ENCODE results near the gene SLX9.
"Not testable (repeated sequence)": the region's sequence is repeated elsewhere in the genome, so short reads cannot be mapped to it uniquely, and the experiment has no call there.

Gene SLX9

DNA sequence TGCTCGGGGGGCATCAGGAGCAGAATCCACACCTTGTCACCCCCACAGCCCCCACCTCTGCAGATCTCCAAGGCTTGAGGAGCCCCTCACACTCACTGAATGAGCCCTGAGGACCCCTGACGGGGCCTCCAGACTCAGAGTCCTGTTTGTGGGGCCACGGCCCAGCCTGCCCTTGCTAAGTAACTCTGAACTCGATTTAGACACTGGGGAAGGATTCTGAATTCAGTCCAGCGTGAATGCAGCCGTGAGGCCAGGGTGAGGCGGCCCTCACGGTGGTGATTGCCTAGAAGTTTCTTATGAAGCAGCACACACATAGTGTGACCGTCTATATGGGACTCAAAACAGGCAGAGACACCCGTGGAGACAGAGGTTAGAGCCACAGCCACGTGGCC, 75.6 kb downstream of the SLX9 start:
- in situ Hi-C loops (cut with MboI; ENCODE audit: low sequenced_read_pairs): no loop called here

DNA sequence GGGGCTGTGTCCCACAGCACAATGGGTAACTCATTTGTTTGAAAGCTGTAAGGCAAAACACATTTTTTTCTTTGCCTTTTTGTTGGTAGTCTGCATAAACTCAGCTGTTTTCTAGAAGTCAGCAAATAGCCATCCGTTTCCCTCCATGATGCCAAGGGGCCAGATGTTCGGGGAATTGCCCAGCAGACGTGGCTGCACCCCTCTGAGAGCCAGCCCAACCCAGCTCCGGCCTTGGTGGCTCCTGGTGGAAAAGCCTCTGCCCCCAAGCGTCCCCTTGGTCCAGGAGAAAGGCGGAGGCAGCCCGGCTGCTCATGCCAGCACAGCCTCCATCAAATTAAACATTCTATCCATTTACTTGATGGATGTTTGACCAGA, 76.2 kb downstream of the SLX9 start:
- in situ Hi-C loops (cut with MboI; ENCODE audit: low sequenced_read_pairs): no loop called here

DNA sequence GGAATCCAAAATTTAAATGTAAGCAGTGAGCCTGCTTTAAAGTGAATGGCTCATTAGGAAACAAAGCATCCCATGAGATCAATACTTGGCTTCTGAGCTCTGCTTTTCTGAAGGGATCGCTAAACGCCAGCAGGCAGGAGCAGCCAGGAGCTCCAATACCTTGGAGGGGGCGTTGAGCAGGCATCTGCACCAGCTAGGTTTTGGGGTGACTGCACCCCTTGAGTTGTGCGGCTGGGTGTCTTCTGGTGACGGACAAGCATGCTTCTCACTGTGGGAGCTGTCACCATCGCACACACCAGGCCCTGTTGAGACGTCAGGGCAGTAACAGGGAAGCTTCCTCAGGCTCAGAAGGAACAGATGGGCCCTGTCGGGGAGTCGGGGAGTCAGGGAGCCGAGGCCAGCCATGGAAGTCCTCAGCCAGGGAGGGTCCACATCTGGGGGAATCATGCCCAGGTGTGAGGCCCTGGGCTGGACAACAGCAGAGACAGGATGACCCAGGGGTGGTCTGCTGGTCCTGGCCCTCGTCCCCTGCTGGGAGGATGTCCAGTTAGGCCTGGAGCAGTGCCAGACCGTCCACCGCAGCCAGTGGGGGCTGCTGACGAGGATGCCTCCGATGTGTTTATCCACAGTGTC, 76.7 kb downstream of the SLX9 start:
- in situ Hi-C loops (cut with MboI; ENCODE audit: low sequenced_read_pairs): no loop called here

DNA sequence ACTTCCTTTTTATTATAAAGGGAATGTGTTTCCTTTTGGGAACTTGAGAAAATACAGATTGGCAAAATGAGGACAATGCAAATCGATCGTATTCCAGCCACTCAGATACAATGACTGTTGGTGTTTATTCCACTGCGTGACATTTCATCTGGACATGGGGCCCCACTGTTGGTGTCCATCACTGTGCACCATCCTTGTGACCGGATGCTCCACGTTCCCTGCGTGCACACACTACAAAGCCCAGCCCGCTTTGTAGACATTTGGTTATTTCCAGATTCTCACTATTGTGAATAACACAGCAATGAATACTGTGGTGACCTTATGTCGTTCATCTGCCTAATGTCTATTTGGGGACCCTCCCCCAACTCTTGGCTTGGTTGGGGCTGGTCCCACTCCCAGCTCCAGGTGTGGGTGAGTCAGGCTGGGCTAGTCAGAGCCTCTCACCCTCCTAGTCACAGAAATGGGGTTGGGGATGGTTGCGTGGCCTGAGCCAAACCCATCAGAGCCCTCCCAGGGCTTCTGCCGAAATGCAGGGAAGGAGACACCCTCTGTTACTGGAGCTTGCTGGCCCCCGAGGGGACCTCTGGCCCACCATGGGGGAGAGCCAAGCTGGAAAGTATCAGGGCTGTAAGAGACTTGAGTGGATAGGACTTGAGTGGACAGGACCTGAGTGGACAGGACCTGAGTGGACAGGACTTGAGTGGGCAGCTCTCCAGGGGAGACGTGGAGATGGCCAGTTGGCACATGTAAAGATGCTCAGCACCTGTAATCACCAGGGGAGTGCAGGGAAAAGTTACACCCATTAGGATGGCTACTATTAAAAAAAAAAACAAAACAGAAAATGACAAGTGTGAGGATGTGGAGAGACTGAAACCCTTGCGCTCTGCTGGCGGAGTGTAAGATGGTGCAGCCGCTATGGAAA, 77.5 kb downstream of the SLX9 start:
- in situ Hi-C loops (cut with MboI; ENCODE audit: low sequenced_read_pairs): no loop called here

DNA sequence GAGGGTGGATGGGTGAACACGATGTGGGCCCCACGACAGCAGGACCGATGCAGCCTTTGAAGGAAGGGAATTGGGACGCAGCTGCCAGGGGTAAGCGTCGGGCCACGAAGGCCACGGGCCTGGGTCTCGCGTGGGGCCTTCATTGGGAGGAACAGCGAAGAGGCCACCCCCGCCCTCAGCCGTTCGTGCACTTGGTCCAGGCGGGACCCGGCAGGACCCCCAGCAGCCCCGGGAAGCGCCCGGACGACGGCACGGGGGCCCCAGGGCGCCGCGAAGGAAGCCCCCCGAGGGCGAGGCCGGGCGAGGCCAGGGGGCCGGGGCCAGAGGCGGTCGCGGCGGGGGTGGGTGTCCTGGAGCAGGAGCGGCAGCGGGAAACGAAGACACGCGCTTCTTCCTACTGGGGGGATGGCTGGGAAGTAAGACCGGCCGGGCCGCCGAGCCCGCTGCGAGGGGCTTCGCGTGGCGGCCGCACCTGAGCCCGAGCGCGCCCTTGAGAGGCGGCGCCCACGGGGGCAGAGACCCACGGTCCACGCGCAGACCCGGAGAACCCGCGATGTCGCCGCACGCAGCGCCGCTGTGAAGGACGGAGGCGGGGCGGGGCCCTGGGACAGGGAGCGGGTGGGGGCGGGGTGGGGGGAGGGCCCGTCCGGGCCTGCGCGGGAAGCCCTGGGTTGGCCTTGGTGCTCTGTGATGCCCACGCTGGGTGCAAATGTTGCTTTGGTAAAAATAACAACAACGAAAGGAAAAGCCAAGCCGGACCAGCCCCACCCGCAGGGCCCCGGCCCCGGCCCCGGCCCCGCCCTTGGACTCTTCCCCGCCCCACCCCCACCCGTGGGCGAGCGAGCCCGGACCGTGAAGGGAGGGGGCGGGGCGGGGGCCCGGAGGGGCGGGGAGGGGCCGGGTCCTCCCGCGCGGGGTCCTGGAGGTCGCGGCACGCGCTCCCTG, 78.6 kb downstream of the SLX9 start:
- in situ Hi-C loops (cut with MboI; ENCODE audit: low sequenced_read_pairs): no loop called here

DNA sequence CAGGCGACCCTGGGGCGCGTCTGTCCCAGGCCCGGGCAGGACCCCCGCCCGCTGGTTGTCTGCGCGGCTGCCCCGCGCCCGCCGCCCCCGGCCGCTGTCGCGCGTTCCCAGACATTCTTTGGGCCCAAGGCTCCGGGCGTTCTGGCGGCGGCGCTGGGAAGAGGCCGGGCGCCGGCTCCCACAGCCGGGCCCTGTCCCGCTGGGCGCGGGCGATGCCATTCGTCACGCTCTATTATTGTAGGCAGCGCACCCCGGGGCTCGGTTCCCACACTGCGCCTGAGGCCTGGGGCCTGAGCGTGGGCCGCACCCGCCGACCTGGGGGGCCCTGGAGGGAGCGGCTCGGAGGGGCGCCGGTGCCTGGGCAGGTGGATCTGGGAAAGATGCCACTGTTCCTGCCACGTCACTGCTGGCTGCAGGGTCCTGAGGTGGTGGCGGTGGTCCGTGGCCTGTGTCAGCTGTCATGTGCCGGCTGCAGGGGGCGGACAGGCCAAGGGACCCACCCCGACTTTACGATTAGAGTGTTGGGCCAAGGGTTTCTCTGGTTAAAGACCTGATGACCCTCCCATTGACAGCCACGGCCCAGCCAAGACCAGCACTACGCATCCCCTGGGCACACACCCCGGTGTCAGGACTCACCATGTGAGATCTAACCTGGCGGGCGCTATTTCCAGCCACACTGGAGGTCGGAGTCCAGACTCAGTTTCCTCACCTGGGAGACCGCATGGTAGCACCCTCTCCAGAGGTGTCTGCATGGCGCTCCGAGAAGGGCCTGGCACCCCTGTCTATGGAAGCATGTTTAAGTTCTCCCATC, 79.5 kb downstream of the SLX9 start:
- in situ Hi-C loops (cut with MboI; ENCODE audit: low sequenced_read_pairs): no loop called here

DNA sequence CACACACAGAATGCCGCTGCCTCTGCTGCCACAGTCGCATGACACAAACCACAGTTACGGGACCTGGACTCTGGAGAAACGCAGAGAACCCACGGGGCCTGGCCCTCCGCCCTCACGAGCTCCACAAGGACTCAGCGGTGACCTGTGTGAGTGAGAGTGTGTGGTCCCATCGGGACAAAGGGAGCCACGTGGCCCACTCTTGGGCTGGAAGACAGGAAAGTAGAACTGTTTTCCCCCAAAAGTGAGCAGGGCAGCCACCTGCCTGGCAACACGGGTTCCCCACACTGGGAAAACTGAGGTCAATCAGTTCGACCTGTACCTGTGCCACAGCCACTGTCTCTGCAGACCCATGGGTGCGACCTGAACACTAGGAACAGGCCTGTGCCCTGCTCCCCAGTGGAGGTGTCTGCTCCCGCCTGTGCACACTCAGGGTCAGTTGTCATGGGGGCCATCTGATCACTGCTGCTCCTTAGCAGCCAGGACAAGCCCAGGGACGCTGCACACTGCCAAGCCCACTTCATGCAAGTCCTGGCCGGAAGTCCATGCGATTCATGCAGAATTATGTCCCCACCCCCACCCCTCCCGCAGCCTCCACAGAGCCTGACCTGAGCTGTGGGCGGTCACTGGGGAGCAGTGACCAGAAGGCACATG, 80.2 kb downstream of the SLX9 start:
- in situ Hi-C loops (cut with MboI; ENCODE audit: low sequenced_read_pairs): no loop called here

DNA sequence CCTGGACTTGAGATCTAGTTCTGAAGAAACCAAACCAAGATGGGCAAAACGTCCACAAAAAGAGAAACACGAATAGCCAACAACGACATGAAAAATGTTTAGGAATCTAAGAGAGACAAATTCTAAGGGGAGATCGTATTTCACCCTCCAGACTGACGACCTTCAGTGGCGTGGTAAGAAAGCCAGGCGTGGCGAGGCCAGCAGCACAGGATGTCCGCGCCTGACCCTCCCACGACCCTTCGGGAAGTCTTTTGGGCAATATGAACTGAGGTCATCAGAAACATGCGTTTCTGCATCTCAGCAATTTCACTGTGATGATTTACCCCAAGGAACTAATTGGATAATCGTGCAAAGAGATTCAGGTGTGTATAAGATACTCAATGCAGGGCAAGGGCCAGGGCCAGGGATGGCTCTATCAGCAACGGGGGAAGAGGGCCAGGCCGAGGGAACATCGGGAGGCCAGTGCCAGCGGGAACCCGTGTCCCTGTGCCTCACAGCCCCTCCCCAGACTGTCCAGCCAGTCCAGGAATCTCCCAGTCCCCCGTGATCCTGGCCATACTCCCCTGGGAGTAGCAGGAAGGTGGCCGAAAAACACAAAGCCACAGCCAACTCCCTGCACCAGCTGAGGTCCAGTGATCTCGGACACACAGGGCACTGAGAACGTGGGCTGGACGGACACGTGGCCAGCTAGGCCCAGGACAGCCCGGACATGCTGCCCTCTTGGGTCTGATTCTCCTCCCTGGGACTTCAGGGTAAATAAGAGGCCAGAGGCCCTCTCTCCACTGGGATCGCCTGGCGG, 81.0 kb downstream of the SLX9 start:
- in situ Hi-C loops (cut with MboI; ENCODE audit: low sequenced_read_pairs): no loop called here

DNA sequence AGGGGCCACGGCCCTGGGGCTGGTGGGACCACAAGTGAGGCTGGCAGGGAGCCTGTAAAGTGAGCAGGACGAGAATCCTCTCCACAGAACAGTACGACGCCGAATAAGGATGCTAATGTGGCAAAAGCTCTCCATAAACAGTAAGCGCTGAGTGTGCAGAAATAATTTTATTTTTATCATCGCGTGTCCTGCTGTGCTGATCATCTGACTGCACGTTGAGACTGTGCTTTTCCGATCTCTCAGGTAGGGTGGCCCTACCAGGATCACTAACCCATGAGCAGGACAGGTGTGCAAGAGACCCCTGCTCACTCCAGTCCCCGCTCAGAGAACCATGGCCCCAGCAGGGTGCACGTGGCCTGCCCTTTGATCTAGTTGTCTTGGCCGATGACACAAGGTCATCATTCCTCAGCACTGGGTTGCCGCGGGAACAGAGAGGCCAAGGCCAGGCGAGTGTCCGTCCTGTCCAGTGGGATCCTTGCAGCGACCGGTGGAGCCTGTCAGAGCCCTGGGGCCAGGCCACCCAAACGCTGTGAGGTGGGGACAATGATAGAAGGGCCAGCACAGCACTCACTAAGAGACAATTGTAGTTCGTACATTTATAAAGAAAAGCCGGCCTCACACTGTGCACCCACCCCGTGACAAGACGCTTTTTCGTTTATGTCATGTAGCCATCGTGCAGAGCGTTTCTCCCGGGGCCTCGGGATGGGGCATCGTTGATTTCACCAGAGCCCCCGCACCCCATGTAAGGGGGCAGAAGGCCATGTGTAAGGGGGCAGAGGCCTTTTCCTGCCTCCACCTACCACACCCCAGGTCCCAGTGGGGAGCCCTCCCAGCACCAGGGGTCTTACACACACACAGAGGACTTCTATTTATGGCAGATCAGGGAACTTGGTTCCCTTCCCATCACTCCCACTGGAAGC, 81.9 kb downstream of the SLX9 start:
- in situ Hi-C loops (cut with MboI; ENCODE audit: low sequenced_read_pairs): no loop called here

DNA sequence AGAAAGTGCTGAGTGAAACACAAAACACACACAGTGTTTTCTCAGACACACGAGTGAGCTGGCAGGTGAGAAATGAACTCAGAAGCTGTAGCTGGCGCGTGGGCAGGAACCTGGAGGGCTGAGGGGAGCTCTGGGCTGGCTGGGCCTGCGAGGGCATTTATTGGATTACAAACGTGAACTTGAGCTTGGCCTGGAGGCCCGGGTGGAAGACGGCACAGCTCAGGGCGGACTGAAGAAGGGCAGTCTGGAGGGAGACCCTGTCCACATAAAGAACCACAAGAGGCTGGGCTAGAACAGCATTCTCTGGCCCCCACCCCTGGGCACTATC, 82.5 kb downstream of the SLX9 start:
- in situ Hi-C loops (cut with MboI; ENCODE audit: low sequenced_read_pairs): no loop called here

DNA sequence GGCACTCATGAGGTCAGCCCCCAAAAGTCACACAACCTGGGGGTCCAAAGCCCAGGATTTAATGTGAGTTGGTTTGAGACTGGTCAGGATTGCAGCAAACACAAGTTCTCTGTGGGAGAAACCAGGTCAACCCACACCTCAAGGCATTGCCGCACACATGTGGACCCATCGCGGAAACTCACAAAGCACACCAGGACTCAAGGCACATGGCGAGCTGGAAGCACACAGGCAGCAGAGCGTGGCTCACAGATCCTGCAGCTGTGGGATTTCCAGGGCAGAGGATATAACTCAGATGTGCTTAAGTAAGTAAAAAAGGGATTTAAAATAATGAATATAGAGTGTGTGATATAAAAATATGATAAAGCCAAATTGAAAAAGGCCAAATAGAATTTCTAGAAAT, 82.9 kb downstream of the SLX9 start:
- in situ Hi-C loops (cut with MboI; ENCODE audit: low sequenced_read_pairs): no loop called here

DNA sequence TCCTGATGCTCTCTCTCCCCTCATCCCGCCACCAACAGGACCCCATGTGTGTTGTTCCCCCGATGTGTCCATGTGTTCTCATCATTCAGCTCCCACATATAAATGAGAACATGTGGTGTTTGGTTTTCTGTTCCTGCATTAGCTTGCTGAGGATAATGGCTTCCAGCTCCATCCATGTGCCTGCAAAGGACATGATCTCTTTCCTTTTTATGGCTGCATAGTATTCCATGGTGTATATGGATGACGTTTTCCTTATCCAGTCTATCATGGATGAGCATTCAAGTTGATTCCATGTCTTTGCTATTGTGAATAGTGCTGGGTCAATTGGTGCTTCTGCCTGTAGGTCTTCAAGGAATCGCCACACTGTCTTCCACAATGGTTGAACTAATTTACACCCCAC, 84.7 kb downstream of the SLX9 start:
- in situ Hi-C loops (cut with MboI; ENCODE audit: low sequenced_read_pairs): not testable (repeated sequence)

DNA sequence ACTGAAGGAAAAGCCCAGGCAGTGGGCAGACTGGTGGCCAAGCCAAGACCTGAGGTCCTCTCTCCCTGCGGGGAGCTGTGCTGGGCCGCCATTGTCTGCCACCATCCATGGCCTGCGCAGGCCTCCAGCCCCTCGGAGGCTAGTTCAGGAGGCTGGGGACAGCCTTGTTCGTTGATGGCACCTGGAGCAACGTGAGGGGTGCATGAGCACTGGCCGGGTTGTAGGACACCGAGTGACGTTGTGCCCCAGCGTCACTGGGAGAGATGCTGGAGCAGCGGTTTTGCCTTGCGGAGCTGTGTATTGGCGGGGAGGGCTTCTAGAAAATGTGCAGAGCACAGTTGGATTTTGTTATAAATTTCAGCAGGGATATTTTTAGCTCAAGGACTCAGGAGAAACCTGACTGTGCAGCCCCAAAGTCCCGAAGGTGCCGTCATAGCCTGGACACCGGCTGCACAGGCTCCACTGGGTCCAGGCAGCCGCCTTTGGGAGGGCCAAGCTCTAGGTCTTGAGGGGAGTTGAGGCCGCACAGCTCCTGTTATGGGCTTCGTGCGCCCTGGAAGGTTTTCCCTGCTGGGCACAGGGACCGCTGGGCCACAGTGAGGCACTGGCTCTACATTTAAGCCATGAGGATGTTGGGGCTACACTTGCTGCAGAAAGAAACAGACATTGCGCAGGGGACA, 86.4 kb downstream of the SLX9 start:
- in situ Hi-C loops (cut with MboI; ENCODE audit: low sequenced_read_pairs): no loop called here

All from hTERT RPE-1 (cell line).